H9 (cell line): Measurements from ENCODE around the gene ZSCAN2. TPM values are rescaled to one million over a fixed set of nuclear protein-coding genes. Genes with fewer than 3 reads are reported as not detected.

Experiments
- DNase-seq: peaks from one replicate; pipeline ENCODE4 v3.0.0-alpha.2; 2017
- H2AFZ ChIP-seq: one replicate; pipeline ENCODE4 v1.6.1; 2013; ENCODE audit warnings: mild to moderate bottlenecking, low read length, control low read depth, moderate library complexity
- H2AK5ac ChIP-seq: 2 replicates; pipeline ENCODE4 v1.6.1; 2013; ENCODE audit warnings: low read length, control low read depth, mixed read lengths; ENCODE audit not compliant: insufficient read length
- H2BK120ac ChIP-seq: one replicate; pipeline ENCODE4 v1.6.1; 2013; ENCODE audit warnings: low read depth, mild to moderate bottlenecking, low read length, control low read depth, inconsistent platforms; ENCODE audit not compliant: poor library complexity, severe bottlenecking
- H2BK12ac ChIP-seq: 2 replicates; pipeline ENCODE4 v1.6.1; 2013; ENCODE audit warnings: low read length, control low read depth, mixed read lengths, low read depth; ENCODE audit not compliant: insufficient read length
- H2BK15ac ChIP-seq: 2 replicates; pipeline ENCODE4 v1.6.1; 2013; ENCODE audit warnings: low read depth, low read length, control low read depth
- H2BK20ac ChIP-seq: one replicate; pipeline ENCODE4 v1.6.1; 2013; ENCODE audit warnings: low read depth, mild to moderate bottlenecking, low read length, control low read depth, inconsistent platforms; ENCODE audit not compliant: poor library complexity, severe bottlenecking
- H2BK5ac ChIP-seq: 2 replicates; pipeline ENCODE4 v1.6.1; 2013; ENCODE audit warnings: low read length, control low read depth, mixed read lengths; ENCODE audit not compliant: insufficient read length
- H3K14ac ChIP-seq: 2 replicates; pipeline ENCODE4 v1.6.1; 2013; ENCODE audit warnings: low read length, control low read depth; ENCODE audit not compliant: insufficient read depth
- H3K18ac ChIP-seq: 2 replicates; pipeline ENCODE4 v1.6.1; 2013; ENCODE audit warnings: low read depth, mild to moderate bottlenecking, mixed read lengths, low read length, control low read depth; ENCODE audit not compliant: insufficient read length
- H3K23ac ChIP-seq: 2 replicates; pipeline ENCODE4 v1.6.1; 2013; ENCODE audit warnings: low read length, control low read depth, mixed read lengths, low read depth; ENCODE audit not compliant: insufficient read length
- H3K23me2 ChIP-seq: 2 replicates; pipeline ENCODE4 v1.6.1; 2013; ENCODE audit warnings: low read depth, mild to moderate bottlenecking, mixed read lengths, low read length, control low read depth; ENCODE audit not compliant: insufficient read length, poor library complexity, severe bottlenecking
- H3K27ac ChIP-seq: 2 replicates; pipeline ENCODE4 v1.5.1; 2013; ENCODE audit warnings: low read length, control low read depth, mixed read lengths, low read depth; ENCODE audit not compliant: insufficient read length
- H3K27me3 ChIP-seq: 2 replicates; pipeline ENCODE4 v1.6.1; 2013; ENCODE audit warnings: low read length, control low read depth, inconsistent platforms; ENCODE audit not compliant: insufficient read depth
- H3K4ac ChIP-seq: 2 replicates; pipeline ENCODE4 v1.6.1; 2013; ENCODE audit warnings: low read depth, mild to moderate bottlenecking, control low read depth, inconsistent platforms, low read length, moderate library complexity
- H3K4me1 ChIP-seq: 2 replicates; pipeline ENCODE4 v1.6.1; 2013; ENCODE audit warnings: low read length, control low read depth, inconsistent platforms; ENCODE audit not compliant: insufficient read depth
- H3K4me2 ChIP-seq: 2 replicates; pipeline ENCODE4 v1.6.1; 2013; ENCODE audit warnings: low read length, control low read depth, mixed read lengths; ENCODE audit not compliant: insufficient read length, insufficient read depth
- H3K56ac ChIP-seq: 2 replicates; pipeline ENCODE4 v1.6.1; 2013; ENCODE audit warnings: low read depth, mild to moderate bottlenecking, mixed read lengths, low read length, control low read depth; ENCODE audit not compliant: insufficient read length
- H3K79me1 ChIP-seq: 2 replicates; pipeline ENCODE4 v1.6.1; 2013; ENCODE audit warnings: low read depth, mild to moderate bottlenecking, moderate library complexity, low read length, control low read depth, inconsistent platforms; ENCODE audit not compliant: insufficient read depth, poor library complexity, severe bottlenecking
- H3K79me2 ChIP-seq: 2 replicates; pipeline ENCODE4 v1.6.1; 2013; ENCODE audit warnings: low read length, control low read depth, inconsistent platforms; ENCODE audit not compliant: insufficient read depth
- H3K9ac ChIP-seq: 2 replicates; pipeline ENCODE4 v1.6.1; 2013; ENCODE audit warnings: low read length, control low read depth, mixed read lengths; ENCODE audit not compliant: insufficient read length; ENCODE audit errors: extremely low read depth
- H3K9me3 ChIP-seq: one replicate; pipeline ENCODE4 v1.6.1; 2013; ENCODE audit warnings: low read depth, low read length, inconsistent platforms; ENCODE audit not compliant: control insufficient read depth
- H3T11ph ChIP-seq: one replicate; pipeline ENCODE4 v1.6.1; 2013; ENCODE audit warnings: mild to moderate bottlenecking, low read length, control low read depth, inconsistent platforms
- H4K20me1 ChIP-seq: one replicate; pipeline ENCODE4 v1.6.1; 2013; ENCODE audit not compliant: control insufficient read depth, insufficient read length, insufficient read depth
- H4K5ac ChIP-seq: 2 replicates; pipeline ENCODE4 v1.6.1; 2013; ENCODE audit warnings: low read depth, mild to moderate bottlenecking, mixed read lengths, low read length, control low read depth; ENCODE audit not compliant: insufficient read length
- H4K8ac ChIP-seq: replicated peaks from 2 replicates; pipeline ENCODE4 v1.6.1; 2013; ENCODE audit warnings: low read length, control low read depth, mixed read lengths, low read depth; ENCODE audit not compliant: insufficient read length
- H4K91ac ChIP-seq: 2 replicates; pipeline ENCODE4 v1.6.1; 2013; ENCODE audit warnings: low read depth, mild to moderate bottlenecking, moderate library complexity, mixed read lengths, low read length, control low read depth; ENCODE audit not compliant: insufficient read length
- H3K27ac Mint-ChIP-seq, 3 experiments: 2 replicates in 2 of 3; 3 replicates in 1 of 3; pipeline ENCODE4 v1.8.0; 2020 to 2021; ENCODE audit warnings: mixed read lengths in 3 of 3, mild to moderate bottlenecking in 1 of 3, moderate library complexity in 1 of 3
- H3K27me3 Mint-ChIP-seq: 2 replicates; pipeline ENCODE4 v1.8.0; 2021; ENCODE audit warnings: low read depth, mild to moderate bottlenecking, moderate library complexity, mixed read lengths
- H3K36me3 Mint-ChIP-seq, 3 experiments: 2 replicates in 2 of 3; 3 replicates in 1 of 3; pipeline ENCODE4 v1.8.0; 2020 to 2021; ENCODE audit warnings: low read depth in 3 of 3, mixed read lengths in 3 of 3; ENCODE audit not compliant: insufficient read depth in 1 of 3
- H3K4me1 Mint-ChIP-seq, 2 experiments: 2 replicates each; pipeline ENCODE4 v1.8.0; 2020; ENCODE audit warnings: mixed read lengths in 2 of 2
- H3K4me3 Mint-ChIP-seq, 2 experiments: 2 replicates in 1 of 2; 3 replicates in 1 of 2; pipeline ENCODE4 v1.8.0; 2020 to 2021; ENCODE audit warnings: mild to moderate bottlenecking in 2 of 2, mixed read lengths in 2 of 2, moderate library complexity in 1 of 2
- H3K9me3 Mint-ChIP-seq, 2 experiments: 2 replicates in 1 of 2; 3 replicates in 1 of 2; pipeline ENCODE4 v1.8.0; 2020; ENCODE audit warnings: mild to moderate bottlenecking in 2 of 2, mixed read lengths in 2 of 2, moderate library complexity in 1 of 2
- WGBS: extraction: QIAGEN DNeasy Blood & Tissue Kit; methylation state at CpG from one replicate; pipeline ENCODE4 v1.1.7; 2013; ENCODE audit warnings: missing lambda C conversion rate, low lambda C conversion rate, mixed read lengths; ENCODE audit not compliant: insufficient read length; ENCODE audit errors: extremely low coverage; 5-methylcytosine and 5-hydroxymethylcytosine counted together
- total RNA-seq: library from RNA; stranded (reverse); gene quantifications from 2 replicates; pipeline ENCODE4 v1.2.1, GENCODE V29; 2021
- TF ChIP-seq, protein P1 (sequence below): fragments of 200-600 bp; sonication (generic); conservative IDR thresholded peaks from 3 replicates; pipeline ENCODE4 v1.8.0; 2021; ENCODE audit warnings: antibody characterized with exemption, mild to moderate bottlenecking

Gene ZSCAN2
- total RNA-seq, 1 experiment from 2014 or later, result 28.4 TPM

DNA sequence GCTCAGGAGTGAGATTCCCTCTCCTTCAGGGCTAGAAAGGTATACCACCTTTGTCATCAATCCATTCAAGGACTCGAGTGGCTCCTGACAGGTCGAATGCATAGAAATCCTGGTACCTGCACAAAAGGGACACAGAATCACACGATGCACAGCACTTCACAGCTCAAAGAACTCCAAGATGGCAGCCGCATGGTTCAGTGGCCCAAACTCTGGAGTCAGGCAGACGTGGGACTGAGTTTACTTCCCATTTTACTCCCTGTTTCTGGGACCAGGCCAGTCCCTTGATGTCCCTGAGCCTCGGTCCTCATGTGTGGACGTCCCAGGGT, 52.7 kb downstream of the ZSCAN2 start:
- H2AK5ac ChIP-seq, result no peak overlapping the region
- no CpG with 5 or more reads among the region's 7 CpGs for WGBS
- no peak overlapping the region for H3K27ac ChIP-seq
- H2BK120ac ChIP-seq, result no peak overlapping the region
- H3K4ac ChIP-seq, result no peak overlapping the region
- no peak overlapping the region for H2BK20ac ChIP-seq
- H3K23me2 ChIP-seq, result peaks cover 12% of the 10 kb centered on the region
- H3K79me1 ChIP-seq, result no peaks in the 10 kb centered on the region
- no peak overlapping the region for H2BK12ac ChIP-seq
- Mint-ChIP-seq H3K9me3 (no peaks in the 10 kb centered on the region; a peak in 1 of 5 replicates), H3K4me1 (peaks cover 12 to 15% of the 10 kb centered on the region in 2 experiments), H3K36me3 (peaks cover 14 to 35% (median 26%) of the 10 kb centered on the region in 3 experiments), H3K27me3 (peaks cover 27% of the 10 kb centered on the region), H3K27ac (peak overlapping the region; percentile 88 to 98 (median 98)), H3K4me3 (peak overlapping the region; percentile 95 to 98)
- TF ChIP-seq, protein P1, sequence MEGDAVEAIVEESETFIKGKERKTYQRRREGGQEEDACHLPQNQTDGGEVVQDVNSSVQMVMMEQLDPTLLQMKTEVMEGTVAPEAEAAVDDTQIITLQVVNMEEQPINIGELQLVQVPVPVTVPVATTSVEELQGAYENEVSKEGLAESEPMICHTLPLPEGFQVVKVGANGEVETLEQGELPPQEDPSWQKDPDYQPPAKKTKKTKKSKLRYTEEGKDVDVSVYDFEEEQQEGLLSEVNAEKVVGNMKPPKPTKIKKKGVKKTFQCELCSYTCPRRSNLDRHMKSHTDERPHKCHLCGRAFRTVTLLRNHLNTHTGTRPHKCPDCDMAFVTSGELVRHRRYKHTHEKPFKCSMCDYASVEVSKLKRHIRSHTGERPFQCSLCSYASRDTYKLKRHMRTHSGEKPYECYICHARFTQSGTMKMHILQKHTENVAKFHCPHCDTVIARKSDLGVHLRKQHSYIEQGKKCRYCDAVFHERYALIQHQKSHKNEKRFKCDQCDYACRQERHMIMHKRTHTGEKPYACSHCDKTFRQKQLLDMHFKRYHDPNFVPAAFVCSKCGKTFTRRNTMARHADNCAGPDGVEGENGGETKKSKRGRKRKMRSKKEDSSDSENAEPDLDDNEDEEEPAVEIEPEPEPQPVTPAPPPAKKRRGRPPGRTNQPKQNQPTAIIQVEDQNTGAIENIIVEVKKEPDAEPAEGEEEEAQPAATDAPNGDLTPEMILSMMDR, result no peak
- H3K79me2 ChIP-seq, result no peaks in the 10 kb centered on the region
- H2AFZ ChIP-seq, result no peak overlapping the region
- H4K8ac ChIP-seq, result no peak overlapping the region
- H3K18ac ChIP-seq, result peak overlapping the region; percentile 8
- DNase-seq, result no peak
- no peak overlapping the region for H3T11ph ChIP-seq
- no peak overlapping the region for H4K91ac ChIP-seq
- no peak overlapping the region for H2BK15ac ChIP-seq
- H4K20me1 ChIP-seq, result no peaks in the 10 kb centered on the region
- H3K4me1 ChIP-seq, result no peaks in the 10 kb centered on the region
- no peak overlapping the region for H2BK5ac ChIP-seq
- no peak overlapping the region for H3K23ac ChIP-seq
- peak overlapping the region; percentile 91 for H3K4me2 ChIP-seq
- H3K27me3 ChIP-seq, result no peaks in the 10 kb centered on the region; the same call in 1 of the 2 replicates
- H3K56ac ChIP-seq, result no peak overlapping the region
- H3K9ac ChIP-seq, result peak overlapping the region; percentile 88
- H3K9me3 ChIP-seq, result no peaks in the 10 kb centered on the region
- H3K14ac ChIP-seq, result 0 out of 2 replicates have a peak overlapping the region, but pooled peaks have one; percentile 5
- H4K5ac ChIP-seq, result no peak overlapping the region
